GM19023 (cell line): ENCODE measurements around the gene BHLHE40.
A peak's percentile ranks its signal among the peaks of the same experiment; 100 is the strongest.

Source experiments
- ATAC-seq: cut with Tn5 transposase; IDR thresholded peaks from one replicate; pipeline ENCODE4 v1.9.1; 2021; ENCODE audit warnings: mild to moderate bottlenecking, moderate library complexity; ENCODE audit not compliant: unreplicated experiment

Gene BHLHE40

DNA sequence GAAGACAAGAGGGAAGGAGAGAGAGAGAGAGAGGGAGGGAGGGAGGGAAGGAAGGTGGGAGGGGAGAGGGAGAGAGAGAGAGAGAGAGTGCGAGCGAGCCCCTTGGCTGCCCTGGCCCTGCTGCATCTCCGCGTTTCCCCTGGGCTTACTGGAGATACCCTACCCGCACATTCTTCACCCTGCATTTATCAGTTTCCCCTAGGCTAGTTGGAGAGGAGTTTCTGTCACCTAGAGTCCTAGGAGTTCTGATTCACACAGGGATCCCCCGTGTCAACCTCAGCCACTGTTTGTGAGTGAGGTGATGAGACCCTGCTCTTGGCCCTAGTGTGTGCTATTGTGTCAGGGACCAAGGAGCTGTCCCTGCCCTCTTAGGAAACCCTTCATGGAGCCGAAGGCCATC is 18.7 kb downstream of the BHLHE40 start:
- no peak for ATAC-seq

DNA sequence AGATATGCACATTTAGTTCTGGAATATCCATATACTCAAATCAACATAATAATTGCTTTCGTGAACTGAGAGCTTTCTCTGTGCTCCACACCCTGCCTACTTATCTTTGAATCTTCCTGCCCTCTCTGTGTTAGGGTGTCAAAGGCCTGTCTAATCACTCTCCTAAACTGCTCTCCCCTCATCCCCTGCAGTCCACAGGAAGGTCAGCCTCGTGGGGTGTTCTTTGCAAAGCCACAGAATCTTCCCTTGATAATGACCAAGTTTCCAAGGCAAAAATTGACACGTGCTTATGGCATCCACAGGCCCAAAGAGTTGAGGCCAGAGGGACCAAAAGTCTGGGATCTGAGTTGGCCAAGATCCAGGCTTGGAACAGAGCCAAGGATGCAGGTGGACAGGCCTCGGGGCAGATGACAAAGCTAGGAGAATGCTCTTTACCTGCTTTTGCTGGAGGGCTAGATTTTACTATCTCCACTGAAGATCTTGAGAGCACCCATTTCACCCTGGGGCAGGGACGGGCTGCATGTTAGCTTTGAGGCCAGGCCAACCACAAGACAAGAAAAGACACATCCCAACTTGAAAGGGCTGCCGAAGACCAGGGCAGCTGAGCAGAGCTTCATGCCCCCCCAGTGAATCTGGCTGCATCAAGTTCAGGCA is 20.4 kb downstream of the BHLHE40 start:
- ATAC-seq, result no peak

DNA sequence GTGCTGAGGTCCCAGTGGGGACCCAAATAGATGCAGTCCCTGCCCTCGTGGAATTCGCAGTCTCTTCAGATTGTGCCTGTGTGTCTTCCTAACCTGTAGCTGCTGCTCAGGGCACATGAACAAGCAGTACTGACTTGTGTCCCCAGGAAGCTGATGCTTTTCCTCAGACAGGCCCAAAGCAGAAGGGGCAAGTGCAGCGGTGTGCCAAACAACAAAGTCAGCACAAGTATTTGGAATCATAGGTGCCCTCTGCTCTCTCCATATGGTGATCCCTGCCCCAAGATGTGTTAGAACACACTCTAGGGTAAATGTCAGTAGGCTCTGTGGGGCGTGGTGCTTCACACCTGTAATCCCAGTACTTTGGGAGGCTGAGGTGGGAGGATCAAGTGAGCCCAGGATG is 21.9 kb downstream of the BHLHE40 start:
- ATAC-seq, result no peak

DNA sequence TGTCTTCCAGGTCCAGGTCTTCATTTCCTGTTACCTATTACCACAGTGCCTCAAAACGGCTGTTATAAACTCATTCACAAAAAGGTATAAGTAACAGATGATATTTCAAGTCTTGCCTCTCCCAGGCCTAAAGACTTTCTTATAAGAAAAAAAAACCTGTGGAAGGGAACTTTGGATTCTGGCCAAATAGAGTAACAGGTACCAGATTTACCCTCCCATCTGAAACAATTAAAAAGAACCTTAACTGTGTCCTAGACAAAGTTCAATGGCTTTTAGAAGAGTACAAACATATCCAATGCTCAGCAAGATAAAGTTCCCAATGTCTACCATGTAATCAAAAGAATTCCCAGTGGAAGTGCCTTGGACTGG is 22.6 kb downstream of the BHLHE40 start:
- no peak for ATAC-seq

DNA sequence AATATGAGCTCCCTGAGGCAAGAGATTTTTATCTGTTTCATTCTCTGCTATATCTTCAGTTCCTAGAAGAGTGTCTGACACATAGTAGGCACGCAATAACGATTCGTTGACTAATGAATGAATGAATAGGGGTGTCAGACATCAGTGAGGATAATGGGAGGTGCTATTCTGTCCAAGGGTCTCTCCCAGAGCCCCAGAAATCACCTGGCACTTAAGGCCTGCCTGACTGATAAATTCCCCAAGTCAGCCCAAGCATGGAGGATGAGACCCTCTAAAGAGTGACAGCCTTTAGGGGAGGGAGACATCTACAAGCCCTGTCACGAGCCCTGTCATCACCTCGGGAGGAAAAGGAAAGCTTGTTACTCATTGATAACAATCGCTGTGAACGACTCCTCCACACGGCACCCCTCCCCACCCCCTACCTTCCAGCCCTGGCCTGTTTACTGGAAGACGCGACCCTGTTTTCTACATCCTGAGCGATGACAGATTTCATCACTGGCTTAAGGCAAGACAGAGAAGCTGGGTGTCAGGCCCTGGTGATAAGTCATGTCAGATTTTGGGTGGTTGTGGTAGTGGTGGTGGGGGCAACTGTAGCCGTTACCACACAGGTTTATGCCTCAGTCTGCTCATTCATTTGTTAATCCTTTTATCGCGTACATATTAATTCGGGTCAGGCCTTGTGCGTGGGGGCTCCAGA is 23.1 kb downstream of the BHLHE40 start:
- no peak for ATAC-seq

DNA sequence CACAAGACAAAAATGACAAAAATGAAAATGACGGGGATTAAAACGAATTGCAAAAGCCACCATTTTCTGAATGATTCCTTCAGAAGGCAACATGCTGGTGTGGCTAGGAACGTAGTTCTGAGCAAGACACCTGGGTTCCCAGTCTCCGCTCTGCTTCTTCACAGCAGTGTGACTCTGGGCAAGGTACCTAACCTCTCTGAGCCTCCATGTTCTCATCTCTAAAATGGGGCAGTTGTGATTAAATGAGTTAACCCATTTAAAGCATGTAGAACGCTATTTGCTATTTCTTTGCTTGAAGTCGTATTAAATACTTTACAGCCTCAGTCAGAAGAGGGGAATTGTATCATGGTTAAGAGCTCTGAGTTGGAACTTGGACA is 23.6 kb downstream of the BHLHE40 start:
- no peak for ATAC-seq

- ATAC-seq, result no peak
Measured at GRCh38 chr3:5004319-5005152, 25.3 kb downstream of the BHLHE40 start.

DNA sequence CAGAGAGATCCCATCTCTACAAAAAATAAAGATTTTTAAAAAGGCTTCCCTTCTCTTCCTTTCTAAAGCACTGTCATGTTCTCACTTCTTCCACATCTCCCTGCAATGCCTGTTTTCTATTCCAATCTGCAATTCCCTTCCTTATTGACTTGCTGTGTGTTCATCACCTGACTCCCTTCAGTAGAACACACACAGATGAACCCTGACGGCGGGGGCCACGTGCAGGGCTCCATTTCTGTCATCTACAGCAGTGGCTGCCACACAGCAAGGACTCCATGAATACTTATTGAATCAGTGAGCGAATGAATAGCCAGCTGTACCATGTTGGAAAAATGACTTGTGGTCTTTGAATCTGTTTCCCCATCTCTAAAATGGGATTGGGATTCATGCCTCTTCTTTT is 26.1 kb downstream of the BHLHE40 start:
- no peak for ATAC-seq

DNA sequence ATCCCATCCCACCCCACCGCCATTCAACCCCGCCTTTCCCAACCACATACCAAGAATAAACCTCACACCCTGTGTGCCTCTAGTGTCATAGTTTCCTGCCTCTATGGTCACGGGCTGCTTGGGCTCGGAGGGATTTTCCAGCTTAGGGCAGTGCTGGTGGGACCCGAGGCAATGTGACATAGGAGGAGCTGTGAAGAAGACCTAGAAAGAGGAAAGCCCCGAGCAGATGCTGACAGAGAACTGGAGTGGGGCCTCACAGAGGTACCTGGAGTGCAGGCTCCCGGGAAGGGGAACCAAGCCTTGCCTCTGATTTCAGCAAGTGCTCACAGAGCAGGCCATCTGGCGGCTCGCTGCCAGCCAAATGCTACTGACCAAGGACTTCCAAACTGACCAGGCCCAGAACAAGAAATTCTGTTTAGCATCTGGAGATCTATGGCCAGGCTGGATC is 27.5 kb downstream of the BHLHE40 start:
- peak; percentile 66 for ATAC-seq

GRCh38 chr3:5007873-5008272 is 28.6 kb downstream of the BHLHE40 start:
- ATAC-seq, result peak; percentile 12

DNA sequence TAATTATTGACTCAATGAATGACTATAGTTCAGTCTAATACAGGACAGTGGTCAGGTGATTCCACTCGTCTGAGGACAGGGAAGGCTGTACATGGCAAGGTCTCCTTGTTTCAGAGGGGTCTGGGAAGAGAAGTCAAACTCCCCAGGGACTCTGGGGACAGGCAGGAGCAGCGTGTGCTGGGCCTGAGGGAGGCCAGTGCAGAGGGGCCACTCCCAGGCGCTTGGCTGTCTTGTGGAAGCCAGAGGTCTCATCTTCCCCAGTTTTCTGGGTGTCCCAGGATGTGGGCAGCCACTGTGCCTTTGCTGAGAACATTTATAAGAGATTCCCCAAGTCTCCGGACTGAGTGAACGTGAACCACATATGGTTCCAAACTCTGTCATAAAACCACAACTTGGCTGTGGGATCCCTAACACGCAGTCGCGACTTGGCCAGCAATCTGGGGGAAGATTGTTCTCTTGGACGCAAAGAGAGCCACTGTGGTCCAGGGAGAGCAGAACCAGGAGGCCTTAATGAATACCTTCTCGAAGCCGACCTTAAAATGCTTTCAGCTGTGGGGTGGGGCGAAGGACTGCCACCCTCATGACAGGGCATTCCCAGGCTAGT is 30.4 kb downstream of the BHLHE40 start:
- no peak for ATAC-seq

DNA sequence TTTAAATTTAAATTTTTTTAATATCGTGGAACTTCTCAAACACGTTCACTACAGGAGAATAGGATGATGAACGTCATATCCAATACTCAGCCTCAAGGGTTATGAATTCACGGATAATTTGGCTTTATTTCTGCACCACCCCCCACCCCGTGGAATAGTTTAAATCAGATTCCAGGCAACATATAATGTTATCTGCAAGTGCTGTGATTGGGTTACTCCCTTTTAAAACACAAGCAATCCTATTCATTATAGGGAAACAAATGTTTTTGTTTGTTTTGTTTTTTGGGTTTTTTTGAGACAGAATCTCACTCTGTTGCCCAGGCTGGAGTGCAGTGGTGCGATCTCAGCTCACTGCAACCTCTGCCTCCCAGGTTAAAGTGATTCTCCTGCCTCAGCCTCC is 30.9 kb downstream of the BHLHE40 start:
- no peak for ATAC-seq

- ATAC-seq, result no peak
Measured at GRCh38 chr3:5010706-5011554, 31.7 kb downstream of the BHLHE40 start.

GRCh38 chr3:5011555-5012256 is 32.5 kb downstream of the BHLHE40 start:
- ATAC-seq, result peak; percentile 59

DNA sequence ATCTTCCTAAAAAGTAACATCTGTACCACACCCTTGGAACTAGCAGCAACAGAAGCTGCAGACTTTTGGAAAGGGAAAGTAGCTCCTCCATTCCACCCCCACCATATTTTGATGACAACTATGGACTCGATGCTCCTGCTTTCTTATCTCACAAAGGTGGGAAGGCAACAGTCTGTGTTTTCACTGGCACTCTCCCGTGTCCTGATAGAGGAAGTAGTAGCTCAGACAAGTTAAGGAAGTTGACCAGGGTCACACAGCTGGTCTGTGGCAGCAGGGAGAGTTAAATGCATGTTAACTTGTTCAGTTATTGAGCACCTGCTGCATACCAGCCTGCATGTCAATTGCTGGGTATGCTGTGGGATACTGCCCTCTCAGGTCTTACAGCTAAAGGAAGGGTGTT is 33.1 kb downstream of the BHLHE40 start:
- ATAC-seq, result no peak

DNA sequence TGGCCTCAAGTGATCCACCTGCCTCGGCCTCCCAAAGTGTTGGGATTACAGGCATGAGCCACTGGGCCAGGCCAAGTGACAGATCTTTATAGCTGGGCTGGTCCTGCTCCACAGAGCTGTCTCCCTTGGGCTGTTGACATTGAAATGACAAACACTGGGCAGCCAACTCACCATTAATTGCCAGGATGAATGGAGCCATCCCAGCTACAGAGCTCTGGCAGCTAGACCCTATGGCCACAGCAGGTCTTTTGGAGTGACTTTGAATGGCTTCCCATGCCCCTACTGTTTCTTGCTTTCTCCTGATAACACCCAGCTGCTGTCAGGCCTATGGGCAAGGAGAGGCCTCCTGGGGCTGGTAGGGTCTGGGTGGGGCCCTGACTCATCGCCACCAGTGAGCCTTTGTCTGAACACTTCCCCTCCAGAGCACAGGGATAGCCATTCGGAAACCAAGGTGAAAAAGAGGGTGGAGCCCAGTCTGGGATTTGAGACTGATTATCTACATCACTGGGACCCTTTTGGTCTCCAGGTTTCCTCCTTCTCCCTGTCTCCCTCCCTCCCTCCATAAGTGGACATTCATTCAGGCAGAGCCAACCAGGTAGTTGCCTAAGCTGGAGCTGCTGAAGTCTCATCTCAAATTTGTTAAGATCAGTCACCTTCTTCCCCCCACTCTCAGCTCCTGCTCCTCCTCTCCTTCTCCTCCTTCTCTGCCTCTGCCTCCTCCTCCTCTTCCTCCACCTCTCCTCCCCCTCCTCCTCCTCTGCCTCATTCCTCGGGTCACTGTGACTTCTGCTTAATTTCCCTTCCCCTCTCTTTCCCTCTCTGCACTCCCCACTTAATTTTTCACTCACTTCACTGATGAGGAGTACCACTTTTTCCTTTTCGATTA is 34.0 kb downstream of the BHLHE40 start:
- ATAC-seq, result no peak

DNA sequence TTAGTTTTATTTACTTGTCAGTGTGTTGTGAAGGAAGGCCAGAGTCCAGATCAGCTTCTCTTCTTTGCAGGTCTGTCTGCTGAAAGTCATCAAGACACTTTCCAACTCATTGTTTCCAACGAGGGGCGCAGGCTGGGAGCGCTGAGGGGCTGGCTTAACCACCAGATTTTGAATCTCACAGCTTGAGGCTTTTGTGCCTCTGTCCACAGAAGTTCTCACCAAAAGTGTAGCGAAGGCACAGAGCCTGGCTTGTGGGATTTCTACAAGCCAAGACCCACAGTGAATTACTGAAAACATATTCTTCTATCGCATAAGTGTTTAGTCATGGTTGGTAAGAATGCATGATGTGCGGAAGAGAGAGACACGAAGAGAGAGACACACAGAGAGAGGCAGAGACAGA is 35.2 kb downstream of the BHLHE40 start:
- no peak for ATAC-seq

DNA sequence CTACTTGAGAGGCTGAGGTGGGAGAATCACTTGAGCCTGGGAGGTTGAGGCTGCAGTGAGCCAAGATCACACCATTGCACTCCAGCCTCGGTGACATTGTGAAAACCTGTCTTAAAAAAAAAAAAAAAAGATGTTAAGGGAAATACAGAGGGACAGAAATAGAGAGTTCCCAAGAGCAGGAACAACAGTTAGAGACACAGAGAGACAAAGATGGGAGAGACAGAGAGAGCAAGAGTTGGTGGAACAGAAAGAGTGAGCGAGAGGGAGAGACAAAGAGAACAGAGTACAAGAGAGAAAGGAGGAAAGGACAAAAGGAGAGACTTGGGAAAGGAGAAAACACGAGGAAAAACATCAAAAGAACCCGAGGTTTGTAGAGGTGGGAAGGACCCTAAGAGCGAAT is 35.8 kb downstream of the BHLHE40 start:
- ATAC-seq, result no peak
